D721Med (cell line): ENCODE results near the gene CYTH3.

Source experiments
- DNase-seq: peaks from one replicate; pipeline ENCODE4 v3.0.0; 2011; ENCODE audit warnings: low spot score; ENCODE audit not compliant: insufficient read length
- FAIRE-seq: peaks from 2 replicates; lab custom pipeline; 2011; peaks lifted over from hg19 to GRCh38; lab: Jason Lieb, UNC
- TF ChIP-seq, protein P1 (sequence below): IDR thresholded peaks from 2 replicates; pipeline ENCODE4 v1.5.1; 2012; ENCODE audit warnings: mild to moderate bottlenecking, control low read depth; ENCODE audit not compliant: insufficient read depth; ENCODE audit errors: missing control alignments

Gene CYTH3

GRCh38 chr7:6256677-6257535 is 15.5 kb downstream of the CYTH3 start:
- FAIRE-seq: no peak
- DNase-seq: no peak
- TF ChIP-seq, protein P1, sequence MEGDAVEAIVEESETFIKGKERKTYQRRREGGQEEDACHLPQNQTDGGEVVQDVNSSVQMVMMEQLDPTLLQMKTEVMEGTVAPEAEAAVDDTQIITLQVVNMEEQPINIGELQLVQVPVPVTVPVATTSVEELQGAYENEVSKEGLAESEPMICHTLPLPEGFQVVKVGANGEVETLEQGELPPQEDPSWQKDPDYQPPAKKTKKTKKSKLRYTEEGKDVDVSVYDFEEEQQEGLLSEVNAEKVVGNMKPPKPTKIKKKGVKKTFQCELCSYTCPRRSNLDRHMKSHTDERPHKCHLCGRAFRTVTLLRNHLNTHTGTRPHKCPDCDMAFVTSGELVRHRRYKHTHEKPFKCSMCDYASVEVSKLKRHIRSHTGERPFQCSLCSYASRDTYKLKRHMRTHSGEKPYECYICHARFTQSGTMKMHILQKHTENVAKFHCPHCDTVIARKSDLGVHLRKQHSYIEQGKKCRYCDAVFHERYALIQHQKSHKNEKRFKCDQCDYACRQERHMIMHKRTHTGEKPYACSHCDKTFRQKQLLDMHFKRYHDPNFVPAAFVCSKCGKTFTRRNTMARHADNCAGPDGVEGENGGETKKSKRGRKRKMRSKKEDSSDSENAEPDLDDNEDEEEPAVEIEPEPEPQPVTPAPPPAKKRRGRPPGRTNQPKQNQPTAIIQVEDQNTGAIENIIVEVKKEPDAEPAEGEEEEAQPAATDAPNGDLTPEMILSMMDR: no peak

- DNase-seq: no peak
- FAIRE-seq: no peak
- TF ChIP-seq, protein P1: no peak
Observed at GRCh38 chr7:6256109-6256483, 16.3 kb downstream of the CYTH3 start.

DNA sequence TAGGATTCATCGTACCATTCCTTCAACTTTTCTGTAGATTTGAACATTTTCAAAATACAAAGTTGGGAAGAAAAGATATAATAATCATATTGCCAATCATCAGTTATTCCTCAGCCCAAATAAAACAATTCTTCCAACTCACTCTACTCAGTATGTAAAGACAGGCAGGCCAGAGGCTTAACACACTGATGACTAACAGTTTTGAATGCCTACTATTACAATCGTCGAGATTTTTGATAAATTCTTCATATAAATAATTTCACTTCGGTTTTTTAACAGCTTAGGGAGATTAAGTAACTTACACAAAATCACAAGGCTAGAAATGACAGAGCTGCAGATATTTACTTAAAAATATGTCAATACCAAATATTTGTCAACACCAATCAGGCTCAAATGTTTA is 17.6 kb downstream of the CYTH3 start:
- no peak for FAIRE-seq
- TF ChIP-seq, protein P1: no peak
- DNase-seq: no peak

DNA sequence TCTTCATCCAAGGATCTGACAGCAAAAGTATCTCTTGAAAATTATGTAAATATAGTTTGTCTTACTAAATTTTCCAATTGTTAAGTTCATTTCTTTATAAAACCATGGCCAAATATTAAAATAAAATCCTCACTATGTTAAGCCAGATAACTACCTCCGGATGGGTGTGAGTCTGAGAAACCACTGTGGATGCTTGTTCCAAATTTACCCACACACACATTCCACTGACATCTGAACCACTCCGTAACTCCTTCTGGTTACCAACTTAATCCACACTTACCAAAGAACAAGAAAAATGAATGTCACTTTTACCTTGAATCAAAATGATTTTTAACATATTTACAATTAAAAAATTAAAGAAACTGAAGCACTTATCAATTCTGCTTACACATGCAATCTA is 19.7 kb downstream of the CYTH3 start:
- DNase-seq: no peak
- TF ChIP-seq, protein P1: no peak

DNA sequence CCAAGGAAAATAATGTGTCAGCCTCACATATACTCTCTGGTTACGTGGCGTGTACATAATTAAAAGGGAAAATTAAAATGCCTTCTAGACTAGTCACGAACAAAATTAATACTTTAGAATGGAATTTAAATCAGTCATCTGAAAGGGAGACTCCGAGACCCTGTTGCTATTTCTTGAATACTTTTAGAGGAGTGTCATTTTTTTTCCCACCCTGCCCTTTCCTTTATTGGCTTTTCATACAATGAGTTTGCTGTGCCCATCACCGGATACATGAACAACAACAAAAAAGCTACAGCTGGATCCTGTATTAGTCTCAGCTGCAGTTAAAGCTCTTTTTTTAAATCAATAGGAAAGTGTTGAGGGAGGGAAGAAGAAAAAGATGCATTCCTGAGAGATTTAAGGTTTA is 20.1 kb downstream of the CYTH3 start:
- FAIRE-seq (no peak), DNase-seq (no peak)
- TF ChIP-seq, protein P1: no peak

More for the DNA sequence above, 19.7 kb downstream of the CYTH3 start:
- FAIRE-seq: no peak

DNA sequence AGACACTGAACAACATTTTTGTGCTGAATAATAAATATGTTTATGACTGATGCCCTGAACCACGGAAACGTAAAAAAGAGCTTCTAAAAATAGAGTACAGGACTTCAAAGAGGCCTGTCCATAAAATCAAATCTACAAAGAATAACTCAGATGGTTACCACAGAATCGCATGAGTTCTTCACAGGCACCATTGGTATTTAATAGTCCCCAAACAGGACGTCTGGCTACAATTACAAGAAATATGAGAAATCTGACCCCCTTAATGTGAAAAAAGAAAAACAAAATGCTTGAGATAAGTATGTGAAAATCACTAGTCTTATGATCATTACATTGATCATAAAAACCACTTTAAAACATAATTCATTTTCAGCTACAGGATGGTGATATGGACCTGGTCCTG is 20.8 kb downstream of the CYTH3 start:
- FAIRE-seq: no peak
- no peak for DNase-seq

More for the DNA sequence above, 20.8 kb downstream of the CYTH3 start:
- TF ChIP-seq, protein P1: no peak
